Nephron progenitor cell (in vitro differentiated cells): ENCODE data around the gene AMOTL1.

Experiments used
- DNase-seq: peaks from one replicate; pipeline ENCODE4 v3.0.0; 2021
- H3K27ac Mint-ChIP-seq: 2 replicates; pipeline ENCODE4 v1.8.0; 2021; ENCODE audit warnings: mild to moderate bottlenecking, moderate library complexity, mixed read lengths
- H3K27me3 Mint-ChIP-seq: 2 replicates; pipeline ENCODE4 v1.8.0; 2021; ENCODE audit warnings: mild to moderate bottlenecking, low read depth, mixed read lengths; ENCODE audit not compliant: poor library complexity
- H3K36me3 Mint-ChIP-seq: 2 replicates; pipeline ENCODE4 v1.8.0; 2021; ENCODE audit warnings: low read depth, mixed read lengths
- H3K4me1 Mint-ChIP-seq: 2 replicates; pipeline ENCODE4 v1.8.0; 2021; ENCODE audit warnings: mixed read lengths
- H3K4me3 Mint-ChIP-seq: 2 replicates; pipeline ENCODE4 v1.8.0; 2021; ENCODE audit warnings: mild to moderate bottlenecking, moderate library complexity, mixed read lengths
- H3K9me3 Mint-ChIP-seq: 2 replicates; pipeline ENCODE4 v1.8.0; 2021; ENCODE audit warnings: mild to moderate bottlenecking, moderate library complexity, mixed read lengths
- TF ChIP-seq, protein P1 (sequence below): fragments of 200-600 bp; sonication (generic); IDR thresholded peaks from 2 replicates; pipeline ENCODE4 v1.5.0; 2021; ENCODE audit warnings: antibody characterized with exemption

The AMOTL1 gene

DNA sequence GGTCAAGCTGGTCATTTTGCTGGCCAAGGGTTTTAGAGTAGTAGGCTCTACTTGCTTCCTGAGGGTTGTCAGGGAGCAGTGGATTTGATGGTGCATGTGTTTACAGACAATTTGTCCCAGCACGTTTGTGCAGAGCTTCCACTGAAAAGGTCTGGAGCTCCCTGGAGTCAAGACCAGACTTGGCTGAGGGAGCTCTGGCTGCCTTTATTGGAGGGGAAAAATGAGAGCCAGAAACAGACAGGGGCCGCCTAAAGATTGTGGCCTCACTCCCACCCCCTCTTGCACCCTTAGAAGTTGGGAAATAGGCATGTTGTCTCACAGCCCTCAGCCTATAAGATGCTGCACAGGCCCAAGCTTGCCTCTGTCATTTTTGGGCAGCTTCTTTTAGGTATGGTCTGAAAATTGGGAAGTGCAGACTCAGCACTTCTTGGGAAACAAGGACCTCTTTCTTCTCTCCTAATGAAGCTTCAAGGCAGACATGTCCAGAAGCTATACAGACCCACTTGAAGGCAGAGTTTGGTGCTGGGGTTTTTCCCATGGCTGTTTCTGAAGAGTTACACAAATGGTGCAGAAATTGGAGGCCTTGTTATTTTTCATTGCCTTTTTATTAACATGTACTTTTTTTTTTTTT, 55.1 kb downstream of the AMOTL1 start:
- no peak overlapping the region for H3K4me3 Mint-ChIP-seq
- no peaks in the 10 kb centered on the region for H3K27me3 Mint-ChIP-seq
- H3K9me3 Mint-ChIP-seq, result peaks cover 20% of the 10 kb centered on the region
- DNase-seq, result no peak
- H3K4me1 Mint-ChIP-seq, result peaks cover 13% of the 10 kb centered on the region
- H3K27ac Mint-ChIP-seq, result peak overlapping the region; percentile 19
- H3K36me3 Mint-ChIP-seq, result peaks cover 100% of the 10 kb centered on the region
- TF ChIP-seq, protein P1, sequence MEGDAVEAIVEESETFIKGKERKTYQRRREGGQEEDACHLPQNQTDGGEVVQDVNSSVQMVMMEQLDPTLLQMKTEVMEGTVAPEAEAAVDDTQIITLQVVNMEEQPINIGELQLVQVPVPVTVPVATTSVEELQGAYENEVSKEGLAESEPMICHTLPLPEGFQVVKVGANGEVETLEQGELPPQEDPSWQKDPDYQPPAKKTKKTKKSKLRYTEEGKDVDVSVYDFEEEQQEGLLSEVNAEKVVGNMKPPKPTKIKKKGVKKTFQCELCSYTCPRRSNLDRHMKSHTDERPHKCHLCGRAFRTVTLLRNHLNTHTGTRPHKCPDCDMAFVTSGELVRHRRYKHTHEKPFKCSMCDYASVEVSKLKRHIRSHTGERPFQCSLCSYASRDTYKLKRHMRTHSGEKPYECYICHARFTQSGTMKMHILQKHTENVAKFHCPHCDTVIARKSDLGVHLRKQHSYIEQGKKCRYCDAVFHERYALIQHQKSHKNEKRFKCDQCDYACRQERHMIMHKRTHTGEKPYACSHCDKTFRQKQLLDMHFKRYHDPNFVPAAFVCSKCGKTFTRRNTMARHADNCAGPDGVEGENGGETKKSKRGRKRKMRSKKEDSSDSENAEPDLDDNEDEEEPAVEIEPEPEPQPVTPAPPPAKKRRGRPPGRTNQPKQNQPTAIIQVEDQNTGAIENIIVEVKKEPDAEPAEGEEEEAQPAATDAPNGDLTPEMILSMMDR, result no peak

GRCh38 chr11:94825031-94825430, 56.9 kb downstream of the AMOTL1 start:
- H3K36me3 Mint-ChIP-seq, result peaks cover 100% of the 10 kb centered on the region
- TF ChIP-seq, protein P1, result no peak
- no peak overlapping the region for H3K4me3 Mint-ChIP-seq
- peaks cover 15% of the 10 kb centered on the region for H3K4me1 Mint-ChIP-seq
- no peak for DNase-seq
- H3K27ac Mint-ChIP-seq, result peak overlapping the region; percentile 44
- H3K27me3 Mint-ChIP-seq, result no peaks in the 10 kb centered on the region
- peaks cover 8% of the 10 kb centered on the region for H3K9me3 Mint-ChIP-seq

- H3K4me3 Mint-ChIP-seq, result no peak overlapping the region
- no peak for DNase-seq
- H3K9me3 Mint-ChIP-seq, result peaks cover 8% of the 10 kb centered on the region
- H3K27ac Mint-ChIP-seq, result no peak overlapping the region
- TF ChIP-seq, protein P1, result no peak
- peaks cover 15% of the 10 kb centered on the region for H3K4me1 Mint-ChIP-seq
- H3K27me3 Mint-ChIP-seq, result no peaks in the 10 kb centered on the region
- peaks cover 99% of the 10 kb centered on the region for H3K36me3 Mint-ChIP-seq
Measured at GRCh38 chr11:94825481-94825880, 57.3 kb downstream of the AMOTL1 start.

- Mint-ChIP-seq H3K4me1 (peaks cover 15% of the 10 kb centered on the region), H3K4me3 (no peak overlapping the region), H3K27me3 (no peaks in the 10 kb centered on the region), H3K27ac (peak overlapping the region; percentile 96), H3K36me3 (peaks cover 95% of the 10 kb centered on the region), H3K9me3 (peaks cover 8% of the 10 kb centered on the region)
- DNase-seq, result peak; percentile 20
- TF ChIP-seq, protein P1, result no peak
Measured at GRCh38 chr11:94826415-94826814, 58.3 kb downstream of the AMOTL1 start.

- H3K4me3 Mint-ChIP-seq, result no peak overlapping the region
- H3K27ac Mint-ChIP-seq, result peak overlapping the region; percentile 23
- peaks cover 8% of the 10 kb centered on the region for H3K9me3 Mint-ChIP-seq
- H3K36me3 Mint-ChIP-seq, result peaks cover 92% of the 10 kb centered on the region
- TF ChIP-seq, protein P1, result no peak
- DNase-seq, result no peak
- peaks cover 15% of the 10 kb centered on the region for H3K4me1 Mint-ChIP-seq
- no peaks in the 10 kb centered on the region for H3K27me3 Mint-ChIP-seq
Measured at GRCh38 chr11:94828088-94828487, 59.9 kb downstream of the AMOTL1 start.
